AG08395 (cell line): ENCODE data around the gene ACTG1.
A peak's percentile ranks its signal among the peaks of the same experiment; 100 is the strongest.

ENCODE experiments used
- DNase-seq: peaks from one replicate; pipeline ENCODE4 v3.0.0; 2012; ENCODE audit warnings: mixed read lengths, low spot score

ACTG1 gene

GRCh38 chr17:81512562-81513371 is at the start of gene ACTG1:
Gene ACTG1 (minus strand): TSS chr17:81512799. CDS start chr17:81512354, 445 bp downstream.
- DNase-seq: peak; percentile 95

GRCh38 chr17:81561494-81561885 is 48.9 kb upstream of the ACTG1 start:
- DNase-seq: no peak

- no peak for DNase-seq
Observed at GRCh38 chr17:81558941-81559806, 46.6 kb upstream of the ACTG1 start.

GRCh38 chr17:81558115-81558468 is 45.5 kb upstream of the ACTG1 start:
- DNase-seq: no peak

- no peak for DNase-seq
Observed at GRCh38 chr17:81557276-81558114, 44.9 kb upstream of the ACTG1 start.

GRCh38 chr17:81556863-81557262 is 44.3 kb upstream of the ACTG1 start:
- DNase-seq: no peak

- DNase-seq: peak; percentile 61
Observed at GRCh38 chr17:81556175-81556691, 43.6 kb upstream of the ACTG1 start.

- peak; percentile 88 for DNase-seq
Observed at GRCh38 chr17:81553616-81554181, 41.1 kb upstream of the ACTG1 start.

- DNase-seq: peak; percentile 72
Observed at GRCh38 chr17:81553018-81553615, 40.5 kb upstream of the ACTG1 start.

GRCh38 chr17:81552244-81553017 is 39.8 kb upstream of the ACTG1 start, which contains the start of gene FAAP100:
Gene FAAP100 (minus strand): TSS chr17:81552353. CDS start chr17:81552330, 23 bp downstream.
- DNase-seq: peak; percentile 90

GRCh38 chr17:81551458-81552243 is 39.1 kb upstream of the ACTG1 start:
- DNase-seq: peak; percentile 40

GRCh38 chr17:81550830-81551457 is 38.3 kb upstream of the ACTG1 start:
- no peak for DNase-seq

GRCh38 chr17:81550285-81550684 is 37.7 kb upstream of the ACTG1 start:
- DNase-seq: no peak

- DNase-seq: no peak
Observed at GRCh38 chr17:81549826-81550225, 37.2 kb upstream of the ACTG1 start.

GRCh38 chr17:81549031-81549557 is 36.5 kb upstream of the ACTG1 start:
- DNase-seq: no peak

GRCh38 chr17:81547614-81547982 is 35.0 kb upstream of the ACTG1 start:
- DNase-seq: no peak

GRCh38 chr17:81546906-81547613 is 34.5 kb upstream of the ACTG1 start:
- DNase-seq: no peak
